Measurements from ENCODE around the gene SLC6A16. TPM values are rescaled to one million over a fixed set of nuclear protein-coding genes. Genes with fewer than 3 reads are reported as not detected.
"Not testable (repeated sequence)": the region's sequence is repeated elsewhere in the genome, so short reads cannot be mapped to it uniquely, and the experiment has no call there.

The SLC6A16 gene
- total and polyA plus RNA-seq, 7 donors, result 0.07 to 0.95 (median 0.27) TPM

DNA sequence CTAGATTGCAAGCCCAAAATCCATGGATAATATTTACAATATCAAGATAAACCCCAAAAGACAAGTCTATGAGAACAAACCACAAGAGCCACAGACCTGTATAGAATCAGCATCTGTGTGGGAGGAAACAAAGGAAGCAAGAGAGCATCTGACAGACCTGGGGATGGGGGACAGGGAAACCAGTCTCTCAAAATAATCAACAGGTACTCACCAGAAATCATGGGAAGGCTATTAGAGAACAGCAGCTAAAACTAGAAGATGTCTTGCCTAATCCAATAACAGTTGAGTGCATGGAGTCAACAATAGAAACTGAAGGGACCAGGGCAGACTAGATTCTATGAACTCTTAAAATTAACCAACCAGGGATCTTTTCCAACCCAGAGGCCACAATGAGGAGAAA is 8.7 kb downstream of the SLC6A16 start:
- ATAC-seq, result no peak
- H3K36me3 ChIP-seq (ENCODE audit: insufficient read depth in 1 of 2, low read depth in 1 of 2), result no peaks in the 10 kb centered on the region
- H3K4me1 ChIP-seq, result no peaks in the 10 kb centered on the region
- intact Hi-C loops (cut with DNase I), result no loop called here
- TF ChIP-seq, protein P1, sequence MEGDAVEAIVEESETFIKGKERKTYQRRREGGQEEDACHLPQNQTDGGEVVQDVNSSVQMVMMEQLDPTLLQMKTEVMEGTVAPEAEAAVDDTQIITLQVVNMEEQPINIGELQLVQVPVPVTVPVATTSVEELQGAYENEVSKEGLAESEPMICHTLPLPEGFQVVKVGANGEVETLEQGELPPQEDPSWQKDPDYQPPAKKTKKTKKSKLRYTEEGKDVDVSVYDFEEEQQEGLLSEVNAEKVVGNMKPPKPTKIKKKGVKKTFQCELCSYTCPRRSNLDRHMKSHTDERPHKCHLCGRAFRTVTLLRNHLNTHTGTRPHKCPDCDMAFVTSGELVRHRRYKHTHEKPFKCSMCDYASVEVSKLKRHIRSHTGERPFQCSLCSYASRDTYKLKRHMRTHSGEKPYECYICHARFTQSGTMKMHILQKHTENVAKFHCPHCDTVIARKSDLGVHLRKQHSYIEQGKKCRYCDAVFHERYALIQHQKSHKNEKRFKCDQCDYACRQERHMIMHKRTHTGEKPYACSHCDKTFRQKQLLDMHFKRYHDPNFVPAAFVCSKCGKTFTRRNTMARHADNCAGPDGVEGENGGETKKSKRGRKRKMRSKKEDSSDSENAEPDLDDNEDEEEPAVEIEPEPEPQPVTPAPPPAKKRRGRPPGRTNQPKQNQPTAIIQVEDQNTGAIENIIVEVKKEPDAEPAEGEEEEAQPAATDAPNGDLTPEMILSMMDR (IDR thresholded peaks at IDR 0.05), result no peak
- H3K27ac ChIP-seq, result no peak overlapping the region
- DNase-seq, result no peak
- no peaks in the 10 kb centered on the region for H3K27me3 ChIP-seq (ENCODE audit: insufficient read depth in 3 of 3, low read length in 2 of 3)
- H3K4me3 ChIP-seq, result no peak overlapping the region
- H3K9me3 ChIP-seq, result peaks cover 10% of the 10 kb centered on the region

DNA sequence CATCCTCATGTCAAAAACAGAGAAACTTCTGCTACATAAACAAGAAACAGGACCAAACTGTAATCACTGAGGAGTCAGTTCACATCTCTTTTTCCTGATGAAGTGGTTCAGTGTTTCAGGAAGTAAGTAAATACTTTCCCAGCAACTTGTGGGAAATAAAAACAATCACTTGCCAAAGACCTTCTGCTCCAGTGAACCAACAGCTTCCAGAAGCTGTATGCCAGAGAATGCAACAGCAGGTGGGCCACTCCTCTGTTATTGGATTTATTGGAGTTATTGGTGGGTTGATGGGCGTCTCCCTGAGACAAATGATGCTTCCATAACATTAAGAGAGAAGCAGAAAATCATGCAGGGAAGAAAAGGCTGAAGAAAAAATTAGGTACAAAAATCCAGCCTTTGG is 9.9 kb downstream of the SLC6A16 start:
- no peak overlapping the region for H3K27ac ChIP-seq
- H3K4me3 ChIP-seq, result no peak overlapping the region
- H3K27me3 ChIP-seq (ENCODE audit: insufficient read depth in 3 of 3, low read length in 2 of 3), result no peaks in the 10 kb centered on the region
- intact Hi-C loops (cut with DNase I), result no loop called here
- ATAC-seq (no peak), DNase-seq (no peak)
- no peaks in the 10 kb centered on the region for H3K4me1 ChIP-seq
- peaks cover 0 to 4% of the 10 kb centered on the region in 2 donors for H3K36me3 ChIP-seq (ENCODE audit: insufficient read depth in 1 of 2, low read depth in 1 of 2)
- H3K9me3 ChIP-seq, result peaks cover 3% of the 10 kb centered on the region
- WGBS, 3 donors, result 39 to 47% (median 43%) methylated on average over 1 of the region's 1 CpG
- TF ChIP-seq, protein P1 (IDR thresholded peaks at IDR 0.05), result no peak

GRCh38 chr19:49309087-49309486 is 15.9 kb downstream of the SLC6A16 start:
- no peak for DNase-seq
- Histone ChIP-seq H3K27ac (no peak overlapping the region), H3K4me1 (no peaks in the 10 kb centered on the region), H3K9me3 (no peaks in the 10 kb centered on the region), H3K36me3 (ENCODE audit: insufficient read depth in 1 of 2, low read depth in 1 of 2) (peaks cover 0 to 4% of the 10 kb centered on the region in 2 donors), H3K4me3 (no peak overlapping the region), H3K27me3 (ENCODE audit: insufficient read depth in 3 of 3, low read length in 2 of 3) (no peaks in the 10 kb centered on the region)
- WGBS, 3 donors, result 89 to 92% (median 91%) methylated on average over 6 of the region's 6 CpGs
- intact Hi-C loops (cut with DNase I), result no loop called here
- TF ChIP-seq, protein P1 (IDR thresholded peaks at IDR 0.05), result no peak
- ATAC-seq, result no peak

- not testable (repeated sequence) for H3K9me3 ChIP-seq; H3K36me3 ChIP-seq (ENCODE audit: insufficient read depth in 1 of 2, low read depth in 1 of 2)
- whole genome bisulfite sequencing, 3 donors, result 72 to 80% (median 75%) methylated on average over 7 of the region's 7 CpGs
These were observed 18.3 kb downstream of the SLC6A16 start for GRCh38 chr19:49306734-49307133.

DNA sequence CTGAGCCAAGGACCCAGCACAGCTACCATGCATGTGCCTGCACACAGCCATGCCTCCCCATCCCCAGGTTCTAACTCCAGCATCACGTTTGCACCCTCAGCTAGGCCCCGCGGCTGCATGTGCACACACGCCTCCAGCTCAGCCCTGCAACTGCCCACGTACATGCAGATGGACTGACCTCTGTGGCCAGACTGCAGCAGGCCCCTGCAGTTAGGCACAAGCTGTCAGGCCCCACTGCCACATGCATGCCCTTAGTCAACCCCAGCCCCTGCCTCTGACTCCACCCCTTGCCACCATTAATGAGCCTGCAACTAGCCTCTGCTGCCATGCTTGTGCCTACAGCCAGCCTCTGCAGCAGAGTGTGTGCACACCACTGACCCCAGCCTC is 23.1 kb downstream of the SLC6A16 start:
- H3K27me3 ChIP-seq (ENCODE audit: insufficient read depth in 3 of 3, low read length in 2 of 3), result no peaks in the 10 kb centered on the region
- H3K4me1 ChIP-seq, result no peaks in the 10 kb centered on the region
- TF ChIP-seq, protein P1 (IDR thresholded peaks at IDR 0.05), result no peak
- intact Hi-C loops (cut with DNase I), result loop anchor here in 1 of 2 donors (5.0 kb wide), 1 partner anchor 75 kb away; no protein-coding TSS in a partner anchor
- WGBS, 3 donors, result 78 to 83% (median 80%) methylated on average over 5 of the region's 5 CpGs
- no peaks in the 10 kb centered on the region for H3K9me3 ChIP-seq
- ATAC-seq (no peak), DNase-seq (no peak)
- no peaks in the 10 kb centered on the region for H3K36me3 ChIP-seq (ENCODE audit: insufficient read depth in 1 of 2, low read depth in 1 of 2)
- no peak overlapping the region for H3K4me3 ChIP-seq
- H3K27ac ChIP-seq, result no peak overlapping the region

More at GRCh38 chr19:49306734-49307133, 18.3 kb downstream of the SLC6A16 start:
- H3K4me3 ChIP-seq; intact Hi-C loops (cut with DNase I); DNase-seq; H3K4me1 ChIP-seq; H3K27me3 ChIP-seq (ENCODE audit: insufficient read depth in 3 of 3, low read length in 2 of 3); H3K27ac ChIP-seq; ATAC-seq: not testable (repeated sequence)
